Sigmoid colon (tissue), 7 donors: ENCODE measurements around the gene ZNF502. TPM values are rescaled to one million over a fixed set of nuclear protein-coding genes. Genes with fewer than 3 reads are reported as not detected.

Experiments
- DNase-seq: peaks from one replicate; pipeline ENCODE4 v3.0.0-alpha.2; 2019
- H3K27ac ChIP-seq, 4 donors: fragments of 200-600 bp; sonication (generic); one replicate each; pipeline ENCODE4 v1.5.1; 2016 to 2019; ENCODE audit warnings: mild to moderate bottlenecking in 1 of 4
- H3K27me3 ChIP-seq, 3 donors: fragments of 200-600 bp; sonication (generic); one replicate each; pipeline ENCODE4 v1.5.1; 2019; ENCODE audit warnings: mild to moderate bottlenecking in 1 of 3
- H3K36me3 ChIP-seq, 4 donors: fragments of 200-600 bp; sonication (generic); one replicate each; pipeline ENCODE4 v1.5.1; 2016 to 2019
- H3K4me1 ChIP-seq, 4 donors: fragments of 200-600 bp; sonication (generic); one replicate each; pipeline ENCODE4 v1.5.1; 2017 to 2019
- H3K4me3 ChIP-seq, 4 donors: fragments of 200-600 bp; sonication (generic); one replicate each; pipeline ENCODE4 v1.5.1; 2017 to 2019; ENCODE audit warnings: mild to moderate bottlenecking in 2 of 4, moderate library complexity in 1 of 4
- H3K9me3 ChIP-seq, 4 donors: fragments of 200-600 bp in 3 of 4; sonication (generic) in 3 of 4; one replicate each; pipeline versions ENCODE4 v1.5.1 to v1.6.1; 2013 to 2019
- EP300 ChIP-seq, 4 donors: sonication (generic); formaldehyde crosslinking; IDR thresholded peaks; one replicate each; pipeline ENCODE4 v1.6.1; 2017; ENCODE audit warnings: antibody characterized with exemption in 4 of 4
- POLR2A ChIP-seq, 2 donors: fragments of 450-650 bp; IDR thresholded peaks; one replicate each; pipeline ENCODE4 v1.6.1; 2016; ENCODE audit warnings: antibody characterized with exemption in 2 of 2, mild to moderate bottlenecking in 2 of 2, moderate library complexity in 2 of 2
- POLR2AphosphoS5 ChIP-seq, 4 donors: sonication (generic); formaldehyde crosslinking; IDR thresholded peaks; one replicate each; pipeline ENCODE4 v1.6.1; 2017; ENCODE audit warnings: antibody characterized with exemption in 4 of 4
- WGBS, 2 donors: extraction: QIAGEN DNeasy Blood & Tissue Kit; methylation state at CpG; one replicate each; pipeline ENCODE4 v1.1.7; 2013; 5-methylcytosine and 5-hydroxymethylcytosine counted together
- intact Hi-C: fragments of 100-400 bp; cut with DNase I; formaldehyde crosslinking; loops from one replicate; pipeline ENCODE4 v1.15.1; 2023
- polyA plus RNA-seq, 3 donors: library from polyadenylated mRNA; stranded (reverse); fragments of 200-250 nt; gene quantifications; one replicate each; pipeline ENCODE4 v1.2.3, GENCODE V29; 2013
- total RNA-seq, 4 donors: library from RNA; depleted of rRNA; stranded (reverse); fragments of >200 nt; gene quantifications; one replicate each; pipeline ENCODE4 v1.1.0, GENCODE V29; 2016
- TF ChIP-seq, protein P1 (sequence below), 4 experiments: fragments of 450-650 bp in 3 of 4; fragments of 200-600 bp in 1 of 4; IDR thresholded peaks; one replicate each; pipeline ENCODE4 v1.5.1; 2016 to 2019; ENCODE audit warnings: antibody characterized with exemption in 4 of 4, mild to moderate bottlenecking in 3 of 4, moderate library complexity in 2 of 4
- donor health status: healthy with polysubstance abuse.
- donor health status: Bipolar disorder and iron deficiency.
- donor health status: healthy.

Gene ZNF502
- total and polyA plus RNA-seq, 7 donors, result 0.69 to 8.9 (median 5.8) TPM

DNA sequence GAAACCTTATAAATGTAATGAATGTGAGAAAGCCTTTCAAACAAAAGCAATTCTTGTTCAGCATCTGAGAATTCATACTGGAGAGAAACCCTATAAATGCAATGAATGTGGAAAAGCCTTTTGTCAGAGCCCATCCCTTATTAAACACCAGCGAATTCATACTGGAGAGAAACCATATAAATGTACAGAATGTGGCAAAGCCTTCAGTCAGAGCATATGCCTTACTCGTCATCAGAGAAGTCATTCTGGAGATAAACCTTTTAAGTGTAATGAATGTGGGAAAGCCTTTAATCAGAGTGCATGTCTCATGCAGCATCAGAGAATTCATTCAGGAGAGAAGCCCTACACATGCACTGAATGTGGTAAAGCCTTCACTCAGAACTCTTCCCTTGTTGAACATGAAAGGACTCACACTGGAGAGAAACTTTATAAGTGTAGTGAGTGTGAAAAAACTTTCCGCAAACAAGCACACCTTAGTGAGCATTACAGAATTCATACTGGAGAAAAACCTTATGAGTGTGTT, 22.2 kb downstream of the ZNF502 start:
- TF ChIP-seq EP300 (IDR thresholded peaks at IDR 0.05) (no peak), POLR2A (IDR thresholded peaks at IDR 0.05) (no peak), POLR2AphosphoS5 (IDR thresholded peaks at IDR 0.05) (no peak)
- TF ChIP-seq, protein P1, sequence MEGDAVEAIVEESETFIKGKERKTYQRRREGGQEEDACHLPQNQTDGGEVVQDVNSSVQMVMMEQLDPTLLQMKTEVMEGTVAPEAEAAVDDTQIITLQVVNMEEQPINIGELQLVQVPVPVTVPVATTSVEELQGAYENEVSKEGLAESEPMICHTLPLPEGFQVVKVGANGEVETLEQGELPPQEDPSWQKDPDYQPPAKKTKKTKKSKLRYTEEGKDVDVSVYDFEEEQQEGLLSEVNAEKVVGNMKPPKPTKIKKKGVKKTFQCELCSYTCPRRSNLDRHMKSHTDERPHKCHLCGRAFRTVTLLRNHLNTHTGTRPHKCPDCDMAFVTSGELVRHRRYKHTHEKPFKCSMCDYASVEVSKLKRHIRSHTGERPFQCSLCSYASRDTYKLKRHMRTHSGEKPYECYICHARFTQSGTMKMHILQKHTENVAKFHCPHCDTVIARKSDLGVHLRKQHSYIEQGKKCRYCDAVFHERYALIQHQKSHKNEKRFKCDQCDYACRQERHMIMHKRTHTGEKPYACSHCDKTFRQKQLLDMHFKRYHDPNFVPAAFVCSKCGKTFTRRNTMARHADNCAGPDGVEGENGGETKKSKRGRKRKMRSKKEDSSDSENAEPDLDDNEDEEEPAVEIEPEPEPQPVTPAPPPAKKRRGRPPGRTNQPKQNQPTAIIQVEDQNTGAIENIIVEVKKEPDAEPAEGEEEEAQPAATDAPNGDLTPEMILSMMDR (IDR thresholded peaks at IDR 0.05), result no peak
- Histone ChIP-seq H3K27ac (no peak overlapping the region), H3K9me3 (peaks cover 14 to 64% (median 54%) of the 10 kb centered on the region in 4 donors), H3K4me1 (peaks cover 0 to 9% (median 4%) of the 10 kb centered on the region in 4 donors), H3K4me3 (no peak overlapping the region), H3K27me3 (no peaks in the 10 kb centered on the region), H3K36me3 (peaks cover 14 to 60% (median 36%) of the 10 kb centered on the region in 4 donors)
- intact Hi-C loops, result no loop called here
- WGBS, 2 donors, result 93 to 95% methylated on average over 3 of the region's 3 CpGs
- no peak for DNase-seq

DNA sequence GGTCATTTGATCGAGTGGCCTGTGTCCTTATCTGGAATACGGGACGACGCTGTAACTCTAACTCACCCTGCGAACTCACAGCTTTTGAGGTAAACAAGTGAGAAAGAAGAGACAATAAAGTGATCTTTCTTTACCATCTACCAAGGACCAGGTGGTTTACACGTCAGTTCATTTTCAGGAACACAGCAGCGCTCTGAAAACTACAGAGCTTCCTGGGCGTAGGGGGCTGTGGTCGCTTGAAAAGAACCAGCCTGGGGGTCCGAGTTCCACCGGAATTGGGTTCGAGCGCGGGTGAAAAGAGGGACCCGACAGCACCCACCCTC, 48.6 kb downstream of the ZNF502 start:
- Histone ChIP-seq H3K27me3 (no peaks in the 10 kb centered on the region), H3K4me3 (peak overlapping the region; percentile 68 to 79 (median 75)), H3K27ac (peak overlapping the region; percentile 62 to 77 (median 76)), H3K4me1 (peaks cover 0 to 19% (median 14%) of the 10 kb centered on the region in 4 donors), H3K36me3 (no peaks in the 10 kb centered on the region), H3K9me3 (peaks cover 0 to 3% (median 0%) of the 10 kb centered on the region in 4 donors)
- TF ChIP-seq, protein P1 (IDR thresholded peaks at IDR 0.05), result no peak
- TF ChIP-seq EP300 (IDR thresholded peaks at IDR 0.05) (no peak), POLR2A (IDR thresholded peaks at IDR 0.05) (no peak), POLR2AphosphoS5 (IDR thresholded peaks at IDR 0.05) (no peak)
- WGBS, 2 donors, result 2 to 3% methylated on average over 15 of the region's 15 CpGs
- DNase-seq, result no peak
- intact Hi-C loops, result loop anchor here (1.0 to 5.0 kb wide), 5 partner anchors 32 to 424 kb away; partner anchors contain the start of genes EXOSC7, TCAIM, ZDHHC3 and ZNF501

DNA sequence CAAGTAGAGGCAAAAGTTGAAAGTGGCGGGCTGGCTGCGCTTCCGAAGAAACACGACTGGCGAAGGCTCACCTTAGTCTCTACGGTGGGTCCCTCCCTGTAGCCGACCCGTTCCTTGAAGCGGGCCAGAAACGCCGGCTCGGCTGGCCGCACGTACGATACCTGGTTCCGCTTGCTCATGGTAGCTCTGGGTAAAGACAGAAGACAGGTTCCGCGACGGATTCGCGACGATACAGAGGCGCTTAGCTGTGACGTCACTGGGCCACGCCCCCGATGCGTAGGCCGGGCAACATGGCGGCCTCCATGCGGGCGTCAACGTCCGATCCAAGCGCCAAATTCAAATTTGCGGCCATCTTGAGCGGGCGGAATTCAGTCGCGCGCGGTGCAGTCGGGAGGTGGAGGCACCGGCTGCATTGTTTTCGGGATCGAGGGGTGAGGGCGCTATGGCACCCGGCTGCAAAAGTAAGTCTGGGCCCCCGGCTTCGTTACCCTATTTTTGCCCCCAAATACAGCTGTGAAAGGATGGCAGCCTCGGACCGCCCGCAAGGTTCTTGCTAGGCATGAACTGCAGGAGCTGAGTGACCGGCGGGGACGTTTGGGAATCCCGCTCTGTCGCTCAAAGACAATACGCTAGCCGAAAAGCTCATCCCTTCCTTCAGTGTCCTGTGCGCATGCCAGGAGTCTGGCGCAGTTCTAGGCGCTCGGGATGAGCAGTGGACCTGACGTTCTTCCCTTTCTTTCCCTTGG, 49.1 kb downstream of the ZNF502 start, which contains the start of the genes KIAA1143 and KIF15:
Gene KIAA1143, minus strand, starts transcription at position 196 of the 746 bp plus-strand sequence. Its CDS starts 17 bp downstream, at position 179.
Gene KIF15, plus strand, starts transcription at position 371 of the 746 bp plus-strand sequence. Its CDS starts 72 bp downstream, at position 443.
- intact Hi-C loops, result loop anchor here (1.0 to 5.0 kb wide), 5 partner anchors 32 to 424 kb away; partner anchors contain the start of genes EXOSC7, TCAIM, ZDHHC3 and ZNF501
- Histone ChIP-seq H3K27me3 (no peaks in the 10 kb centered on the region), H3K4me3 (peak within 1 kb of the TSS; percentile 68 to 79 (median 75)), H3K4me1 (peaks cover 0 to 19% (median 14%) of the 10 kb centered on the region in 4 donors), H3K36me3 (no peaks in the 10 kb centered on the region), H3K27ac (peak within 1 kb of the TSS; percentile 62 to 77 (median 76)), H3K9me3 (peaks cover 0 to 3% (median 0%) of the 10 kb centered on the region in 4 donors)
- WGBS, 2 donors, result 0% methylated on average over 64 of the region's 64 CpGs
- DNase-seq, result peak; percentile 98
- peak; percentile 64 to 92 (median 83) for TF ChIP-seq POLR2AphosphoS5 (IDR thresholded peaks at IDR 0.05)
- TF ChIP-seq, protein P1 (IDR thresholded peaks at IDR 0.05), result no peak
- TF ChIP-seq EP300 (IDR thresholded peaks at IDR 0.05), result peak in 1 of 4 donors; percentile 53
- TF ChIP-seq POLR2A (IDR thresholded peaks at IDR 0.05), result peak in 1 of 2 donors; percentile 34

DNA sequence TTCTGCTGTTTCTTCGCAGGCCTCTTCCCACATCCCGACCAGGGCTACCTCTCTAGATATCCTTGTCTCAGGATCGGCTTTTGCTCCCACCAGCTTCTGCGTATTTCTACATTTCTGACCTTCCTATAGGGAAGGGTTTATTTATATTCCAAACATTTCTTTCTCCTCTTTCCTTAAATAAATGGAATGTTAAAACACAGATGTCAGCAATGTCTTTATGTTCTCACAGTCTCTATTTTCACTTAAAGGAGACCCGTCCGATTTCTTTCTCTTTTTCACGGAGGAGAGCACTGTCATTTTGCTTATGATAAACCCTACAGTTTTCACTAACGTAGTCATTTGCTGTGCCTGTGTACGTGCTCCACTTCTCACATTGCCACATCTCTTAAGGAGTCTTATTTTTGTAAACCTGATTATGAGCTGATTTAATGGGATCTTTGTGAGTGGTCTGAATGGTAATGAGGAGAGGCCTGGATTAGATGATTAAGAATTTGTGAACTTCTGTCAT, 49.8 kb downstream of the ZNF502 start:
- no peak for TF ChIP-seq EP300 (IDR thresholded peaks at IDR 0.05)
- TF ChIP-seq POLR2AphosphoS5 (IDR thresholded peaks at IDR 0.05), result no peak
- TF ChIP-seq, protein P1 (IDR thresholded peaks at IDR 0.05), result no peak
- no peak for TF ChIP-seq POLR2A (IDR thresholded peaks at IDR 0.05)
- WGBS, 2 donors, result 2 to 3% methylated on average over 9 of the region's 9 CpGs

More for the DNA sequence above, 49.8 kb downstream of the ZNF502 start:
- Histone ChIP-seq H3K9me3 (peaks cover 0 to 3% (median 0%) of the 10 kb centered on the region in 4 donors), H3K4me3 (peak overlapping the region; percentile 68 to 79 (median 75)), H3K27me3 (no peaks in the 10 kb centered on the region), H3K27ac (no peak overlapping the region), H3K4me1 (peaks cover 0 to 19% (median 14%) of the 10 kb centered on the region in 4 donors), H3K36me3 (no peaks in the 10 kb centered on the region)
- no peak for DNase-seq
- intact Hi-C loops, result loop anchor here (5.0 kb wide), 1 partner anchor 425 kb away; the partner anchor contains the start of gene TCAIM
